ENCODE measurements around the gene WBP4. TPM values are rescaled to one million over a fixed set of nuclear protein-coding genes. Genes with fewer than 3 reads are reported as not detected.

WBP4 gene
- polyA plus RNA-seq, 4 donors: 9.1 to 17.9 (median 13.0) TPM

DNA sequence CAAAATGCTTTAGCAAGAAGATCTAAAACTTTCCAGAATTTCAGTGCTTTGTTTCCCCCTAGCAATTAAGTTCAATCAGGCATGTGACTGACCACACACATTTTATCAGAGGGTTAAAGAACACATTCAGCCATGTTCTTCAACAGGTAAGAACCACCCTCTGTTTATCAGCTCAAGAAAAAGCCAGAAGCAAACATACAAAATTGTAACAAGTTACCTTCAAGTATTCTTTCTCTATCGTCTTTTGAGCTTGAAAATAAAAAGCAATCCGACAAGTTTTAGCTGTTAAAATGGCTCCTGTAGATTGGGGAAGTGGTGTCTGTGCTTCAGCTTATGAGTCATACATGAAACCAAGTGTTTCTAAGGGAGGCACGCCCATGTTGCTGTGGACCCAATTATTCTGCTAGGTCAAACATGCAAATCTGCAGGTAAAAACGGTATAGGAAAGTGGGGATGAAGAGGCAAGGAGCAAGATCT, 42.3 kb upstream of the WBP4 start, which contains the start of gene ELF1:
Gene ELF1 (minus strand): TSS at position 306 of the 477 bp plus-strand sequence. CDS start 37,262 bp downstream, outside the sequence.
- peak within 1 kb of the TSS; percentile 0 to 52 (median 47) for H3K4me3 ChIP-seq (ENCODE audit: low read depth in 1 of 3, low read length in 3 of 3)
- DNase-seq (peak; percentile 91 to 92), FAIRE-seq (peak; percentile 84)
- H3K27ac ChIP-seq (ENCODE audit: low read depth in 1 of 3, low read length in 2 of 3): peak within 1 kb of the TSS; percentile 91 to 97 (median 96)
- WGBS, 3 donors: 1 to 26% (median 8%) methylated on average over 4 of the region's 4 CpGs
- no peaks in the 10 kb centered on the region for H3K27me3 ChIP-seq (ENCODE audit: control insufficient read depth in 3 of 3, insufficient read depth in 3 of 3, low read length in 3 of 3)
- H3K9me3 ChIP-seq (ENCODE audit: control insufficient read depth in 2 of 2, insufficient read depth in 1 of 2, low read depth in 1 of 2, low read length in 1 of 2): no peaks in the 10 kb centered on the region
- H3K4me1 ChIP-seq (ENCODE audit: control insufficient read depth in 3 of 3, insufficient read depth in 2 of 3, low read depth in 1 of 3, low read length in 2 of 3): peaks cover 0 to 17% (median 4%) of the 10 kb centered on the region in 3 donors
- no peaks in the 10 kb centered on the region for H3K36me3 ChIP-seq (ENCODE audit: control insufficient read depth in 3 of 3, insufficient read depth in 2 of 3, low read depth in 1 of 3, low read length in 3 of 3)

DNA sequence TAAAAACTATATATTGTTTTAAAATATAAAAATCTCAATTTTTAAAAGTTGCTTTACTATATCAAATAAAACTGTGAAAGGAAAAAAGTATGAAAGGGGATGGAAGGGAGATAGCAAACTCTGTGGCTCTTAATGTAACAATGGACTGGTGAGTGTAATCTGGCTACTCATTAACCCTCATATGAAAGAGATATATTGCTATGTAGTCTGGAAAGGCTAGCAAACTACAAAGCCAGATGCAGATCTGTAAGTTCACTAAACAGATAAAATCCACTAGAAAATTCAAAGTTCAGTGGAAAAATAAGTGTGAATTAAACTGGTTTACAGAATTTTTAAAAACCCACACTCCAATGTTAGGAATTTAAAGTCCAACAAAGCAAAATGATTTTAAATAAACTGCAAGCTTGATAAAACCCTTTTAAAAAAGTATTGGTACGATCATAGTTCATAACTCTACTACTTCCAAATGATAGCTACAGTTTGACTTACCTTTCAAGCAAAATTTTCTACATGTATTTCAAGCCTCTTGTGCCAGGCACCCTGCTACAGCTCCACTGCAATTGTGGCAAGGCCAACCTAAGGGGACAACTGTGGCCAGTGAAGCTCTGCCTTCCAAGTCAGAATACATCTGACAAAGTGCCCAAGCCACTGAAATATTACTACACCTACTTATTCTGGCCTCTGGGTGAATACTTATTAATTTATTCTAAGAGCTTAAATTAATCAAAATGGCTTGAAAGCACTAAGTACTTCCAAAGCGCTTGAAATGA, 41.5 kb upstream of the WBP4 start:
- no peaks in the 10 kb centered on the region for H3K9me3 ChIP-seq (ENCODE audit: control insufficient read depth in 2 of 2, insufficient read depth in 1 of 2, low read depth in 1 of 2, low read length in 1 of 2)
- no peak overlapping the region for H3K4me3 ChIP-seq (ENCODE audit: low read depth in 1 of 3, low read length in 3 of 3)
- H3K27me3 ChIP-seq (ENCODE audit: control insufficient read depth in 3 of 3, insufficient read depth in 3 of 3, low read length in 3 of 3): no peaks in the 10 kb centered on the region
- 24 to 62% (median 35%) methylated on average over 2 of the region's 2 CpGs for WGBS, 3 donors
- peak; percentile 39 for FAIRE-seq
- H3K4me1 ChIP-seq (ENCODE audit: control insufficient read depth in 3 of 3, insufficient read depth in 2 of 3, low read depth in 1 of 3, low read length in 2 of 3): peaks cover 0 to 14% (median 4%) of the 10 kb centered on the region in 3 donors
- peak overlapping the region; percentile 72 to 97 (median 87) for H3K27ac ChIP-seq (ENCODE audit: low read depth in 1 of 3, low read length in 2 of 3)
- no peaks in the 10 kb centered on the region for H3K36me3 ChIP-seq (ENCODE audit: control insufficient read depth in 3 of 3, insufficient read depth in 2 of 3, low read depth in 1 of 3, low read length in 3 of 3)
- DNase-seq: peak; percentile 74 to 75

DNA sequence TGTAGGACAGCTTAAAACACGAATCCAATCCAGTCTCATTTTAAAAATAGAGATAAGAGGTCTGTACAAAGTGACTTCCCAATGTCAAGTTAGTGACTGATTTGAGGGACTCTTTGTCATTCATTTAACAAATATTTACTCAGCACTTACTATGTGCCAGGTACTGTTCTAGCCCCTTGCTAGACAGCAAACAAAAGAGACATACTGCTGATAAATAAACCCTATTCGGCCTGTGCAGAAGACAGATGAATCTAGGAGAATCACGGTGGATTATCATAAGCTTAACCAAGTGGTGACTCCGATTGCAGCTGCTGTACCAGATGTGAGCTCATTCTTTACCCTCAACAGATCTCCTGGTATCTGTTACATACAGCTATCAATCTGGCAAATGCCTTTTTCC, 35.8 kb upstream of the WBP4 start:
- H3K9me3 ChIP-seq (ENCODE audit: control insufficient read depth in 2 of 2, insufficient read depth in 1 of 2, low read depth in 1 of 2, low read length in 1 of 2): no peaks in the 10 kb centered on the region
- H3K36me3 ChIP-seq (ENCODE audit: control insufficient read depth in 3 of 3, insufficient read depth in 2 of 3, low read depth in 1 of 3, low read length in 3 of 3): peaks cover 0 to 16% (median 9%) of the 10 kb centered on the region in 3 donors
- H3K27ac ChIP-seq (ENCODE audit: low read depth in 1 of 3, low read length in 2 of 3): no peak overlapping the region
- H3K4me3 ChIP-seq (ENCODE audit: low read depth in 1 of 3, low read length in 3 of 3): no peak overlapping the region
- WGBS, 3 donors: 60 to 77% (median 66%) methylated on average over 4 of the region's 4 CpGs
- H3K27me3 ChIP-seq (ENCODE audit: control insufficient read depth in 3 of 3, insufficient read depth in 3 of 3, low read length in 3 of 3): no peaks in the 10 kb centered on the region
- DNase-seq (no peak), FAIRE-seq (no peak)
- H3K4me1 ChIP-seq (ENCODE audit: control insufficient read depth in 3 of 3, insufficient read depth in 2 of 3, low read depth in 1 of 3, low read length in 2 of 3): peaks cover 6% of the 10 kb centered on the region in 3 donors

GRCh38 chr13:41026788-41027187, 34.5 kb upstream of the WBP4 start:
- WGBS, 3 donors: 92 to 99% (median 96%) methylated on average over 8 of the region's 8 CpGs
- Histone ChIP-seq H3K27ac (ENCODE audit: low read depth in 1 of 3, low read length in 2 of 3) (no peak overlapping the region), H3K27me3 (ENCODE audit: control insufficient read depth in 3 of 3, insufficient read depth in 3 of 3, low read length in 3 of 3) (no peaks in the 10 kb centered on the region), H3K9me3 (ENCODE audit: control insufficient read depth in 2 of 2, insufficient read depth in 1 of 2, low read depth in 1 of 2, low read length in 1 of 2) (no peaks in the 10 kb centered on the region), H3K4me1 (ENCODE audit: control insufficient read depth in 3 of 3, insufficient read depth in 2 of 3, low read depth in 1 of 3, low read length in 2 of 3) (peaks cover 3 to 6% (median 6%) of the 10 kb centered on the region in 3 donors), H3K4me3 (ENCODE audit: low read depth in 1 of 3, low read length in 3 of 3) (no peak overlapping the region), H3K36me3 (ENCODE audit: control insufficient read depth in 3 of 3, insufficient read depth in 2 of 3, low read depth in 1 of 3, low read length in 3 of 3) (peaks cover 0 to 19% (median 9%) of the 10 kb centered on the region in 3 donors)
- no peak for FAIRE-seq
- DNase-seq: no peak

DNA sequence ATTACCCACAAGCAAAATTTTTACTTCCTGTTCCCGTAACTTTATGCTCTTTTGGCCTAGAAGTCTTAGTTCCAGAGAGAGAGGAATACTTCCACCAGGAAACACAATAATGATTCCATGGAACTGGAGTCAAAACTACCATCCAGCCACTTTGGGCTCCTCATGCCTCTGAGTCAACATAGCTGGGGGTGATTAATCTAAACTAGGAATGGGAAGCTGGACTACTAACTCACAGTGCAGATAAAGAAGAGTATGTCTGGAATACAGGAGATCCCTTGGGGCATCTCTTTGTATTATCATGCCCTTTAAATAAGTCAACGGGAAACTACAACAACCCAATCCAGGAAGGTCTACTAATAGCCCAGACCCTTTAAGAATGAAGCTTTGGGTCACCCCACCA, 33.3 kb upstream of the WBP4 start:
- H3K27me3 ChIP-seq (ENCODE audit: control insufficient read depth in 3 of 3, insufficient read depth in 3 of 3, low read length in 3 of 3): no peaks in the 10 kb centered on the region
- DNase-seq: no peak
- 61 to 96% (median 94%) methylated on average over 2 of the region's 2 CpGs for WGBS, 3 donors
- peaks cover 0 to 19% (median 9%) of the 10 kb centered on the region in 3 donors for H3K36me3 ChIP-seq (ENCODE audit: control insufficient read depth in 3 of 3, insufficient read depth in 2 of 3, low read depth in 1 of 3, low read length in 3 of 3)
- no peak for FAIRE-seq
- H3K9me3 ChIP-seq (ENCODE audit: control insufficient read depth in 2 of 2, insufficient read depth in 1 of 2, low read depth in 1 of 2, low read length in 1 of 2): no peaks in the 10 kb centered on the region
- H3K4me1 ChIP-seq (ENCODE audit: control insufficient read depth in 3 of 3, insufficient read depth in 2 of 3, low read depth in 1 of 3, low read length in 2 of 3): peaks cover 3 to 6% (median 6%) of the 10 kb centered on the region in 3 donors
- no peak overlapping the region for H3K27ac ChIP-seq (ENCODE audit: low read depth in 1 of 3, low read length in 2 of 3)
- no peak overlapping the region for H3K4me3 ChIP-seq (ENCODE audit: low read depth in 1 of 3, low read length in 3 of 3)

- peaks cover 3 to 6% (median 6%) of the 10 kb centered on the region in 3 donors for H3K4me1 ChIP-seq (ENCODE audit: control insufficient read depth in 3 of 3, insufficient read depth in 2 of 3, low read depth in 1 of 3, low read length in 2 of 3)
- H3K9me3 ChIP-seq (ENCODE audit: control insufficient read depth in 2 of 2, insufficient read depth in 1 of 2, low read depth in 1 of 2, low read length in 1 of 2): no peaks in the 10 kb centered on the region
- peaks cover 0 to 19% (median 9%) of the 10 kb centered on the region in 3 donors for H3K36me3 ChIP-seq (ENCODE audit: control insufficient read depth in 3 of 3, insufficient read depth in 2 of 3, low read depth in 1 of 3, low read length in 3 of 3)
- WGBS, 3 donors: 75 to 90% (median 76%) methylated on average over 2 of the region's 2 CpGs
- H3K27me3 ChIP-seq (ENCODE audit: control insufficient read depth in 3 of 3, insufficient read depth in 3 of 3, low read length in 3 of 3): no peaks in the 10 kb centered on the region
- DNase-seq (no peak), FAIRE-seq (no peak)
- H3K27ac ChIP-seq (ENCODE audit: low read depth in 1 of 3, low read length in 2 of 3): no peak overlapping the region
- no peak overlapping the region for H3K4me3 ChIP-seq (ENCODE audit: low read depth in 1 of 3, low read length in 3 of 3)
Observed at GRCh38 chr13:41029629-41030028, 31.7 kb upstream of the WBP4 start.

DNA sequence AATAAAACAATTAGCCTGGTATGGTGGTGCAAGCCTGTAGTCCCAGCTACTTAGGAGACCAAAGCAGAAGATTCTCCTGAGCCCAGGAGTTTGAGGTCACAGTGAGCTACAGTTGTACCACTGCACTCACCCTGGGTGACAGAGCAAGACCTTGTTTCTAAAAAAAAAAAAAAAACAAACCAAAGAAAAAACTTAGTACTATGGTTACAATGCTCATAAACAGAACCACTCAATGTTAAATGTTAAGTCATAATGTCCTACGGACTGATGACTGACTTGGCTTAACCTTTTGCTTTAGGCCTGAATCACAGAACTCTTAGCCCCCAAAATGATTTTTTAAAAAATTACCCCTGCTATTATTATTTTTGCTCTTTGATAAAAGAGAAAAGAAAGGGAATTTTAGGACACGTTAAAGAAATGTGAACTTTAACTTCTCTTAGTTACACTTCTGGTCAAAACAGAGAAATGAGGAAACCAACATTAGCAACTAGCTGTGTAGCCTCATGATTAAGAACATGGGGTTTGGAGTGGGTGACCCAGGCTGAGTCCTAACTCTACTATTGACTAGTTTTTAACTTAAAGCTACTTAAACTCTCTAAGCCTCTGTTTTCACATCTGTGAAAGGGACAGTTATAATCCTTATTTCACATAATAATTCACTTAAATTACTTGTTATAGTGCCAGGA, 28.5 kb upstream of the WBP4 start:
- Histone ChIP-seq H3K27ac (ENCODE audit: low read depth in 1 of 3, low read length in 2 of 3) (no peak overlapping the region), H3K4me3 (ENCODE audit: low read depth in 1 of 3, low read length in 3 of 3) (no peak overlapping the region), H3K27me3 (ENCODE audit: control insufficient read depth in 3 of 3, insufficient read depth in 3 of 3, low read length in 3 of 3) (no peaks in the 10 kb centered on the region), H3K4me1 (ENCODE audit: control insufficient read depth in 3 of 3, insufficient read depth in 2 of 3, low read depth in 1 of 3, low read length in 2 of 3) (peaks cover 0 to 5% (median 3%) of the 10 kb centered on the region in 3 donors), H3K9me3 (ENCODE audit: control insufficient read depth in 2 of 2, insufficient read depth in 1 of 2, low read depth in 1 of 2, low read length in 1 of 2) (no peaks in the 10 kb centered on the region), H3K36me3 (ENCODE audit: control insufficient read depth in 3 of 3, insufficient read depth in 2 of 3, low read depth in 1 of 3, low read length in 3 of 3) (peaks cover 0 to 8% (median 0%) of the 10 kb centered on the region in 3 donors)
- DNase-seq (no peak), FAIRE-seq (no peak)
- 31 to 57% (median 37%) methylated on average over 2 of the region's 2 CpGs for WGBS, 3 donors

DNA sequence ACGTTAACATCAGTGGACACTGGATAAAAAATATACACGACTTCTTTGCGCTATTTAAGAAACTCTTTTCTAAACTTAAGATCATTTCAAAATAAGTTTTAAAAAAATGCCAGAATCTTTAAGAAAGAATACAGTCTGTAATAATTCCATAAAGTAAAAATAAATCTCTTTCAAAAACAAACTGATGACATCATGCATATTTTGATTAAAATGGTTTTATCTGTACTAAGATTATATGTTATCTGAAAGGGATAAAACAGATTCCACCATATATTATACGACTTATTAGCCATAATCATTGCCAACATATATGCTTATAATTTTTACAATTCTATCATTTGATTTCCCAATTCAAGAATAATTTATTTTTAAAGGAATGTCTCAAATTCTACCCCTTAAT, 26.9 kb upstream of the WBP4 start:
- peaks cover 0 to 3% (median 0%) of the 10 kb centered on the region in 3 donors for H3K4me1 ChIP-seq (ENCODE audit: control insufficient read depth in 3 of 3, insufficient read depth in 2 of 3, low read depth in 1 of 3, low read length in 2 of 3)
- H3K4me3 ChIP-seq (ENCODE audit: low read depth in 1 of 3, low read length in 3 of 3): no peak overlapping the region
- H3K27me3 ChIP-seq (ENCODE audit: control insufficient read depth in 3 of 3, insufficient read depth in 3 of 3, low read length in 3 of 3): no peaks in the 10 kb centered on the region
- H3K36me3 ChIP-seq (ENCODE audit: control insufficient read depth in 3 of 3, insufficient read depth in 2 of 3, low read depth in 1 of 3, low read length in 3 of 3): peaks cover 0 to 7% (median 0%) of the 10 kb centered on the region in 3 donors
- H3K9me3 ChIP-seq (ENCODE audit: control insufficient read depth in 2 of 2, insufficient read depth in 1 of 2, low read depth in 1 of 2, low read length in 1 of 2): no peaks in the 10 kb centered on the region
- no peak for DNase-seq
- WGBS, 3 donors: 76 to 85% (median 81%) methylated on average over 4 of the region's 4 CpGs
- H3K27ac ChIP-seq (ENCODE audit: low read depth in 1 of 3, low read length in 2 of 3): no peak overlapping the region
- FAIRE-seq: peak; percentile 83
